Naive thymus-derived CD4-positive, alpha-beta T cell (primary cell): ENCODE measurements around the gene NABP1. TPM values are rescaled to one million over a fixed set of nuclear protein-coding genes. Genes with fewer than 3 reads are reported as not detected.

Experiments used
- ATAC-seq: fragments of 150-1000 bp; cut with Tn5 transposase; 2 replicates; pipeline ENCODE4 v1.10.0; 2021; ENCODE audit warnings: mild to moderate bottlenecking, moderate library complexity
- CTCF ChIA-PET: fragments of 350-600 bp; sonication (Branson Sonifier 250); formaldehyde crosslinking; loops from one replicate; lab custom pipeline; 2021; ENCODE audit warnings: antibody characterized with exemption; lab: Charles Lee
- POLR2A ChIA-PET: fragments of 350-600 bp; sonication (Branson Sonifier 250); formaldehyde crosslinking; loops from one replicate; lab custom pipeline; 2021; ENCODE audit warnings: antibody characterized with exemption, inconsistent platforms; lab: Charles Lee
- DNase-seq, 9 donors: peaks; one replicate each; pipeline versions ENCODE4 v3.0.0 to v3.0.0-alpha.2; 2020 to 2022; ENCODE audit warnings: mixed read lengths in 1 of 9
- H3K27ac ChIP-seq: one replicate; pipeline ENCODE4 v1.7.0; 2013; ENCODE audit warnings: mild to moderate bottlenecking, low read depth, low read length, moderate library complexity
- H3K27me3 ChIP-seq, 2 donors: one replicate each; pipeline ENCODE4 v1.7.0; 2013; ENCODE audit warnings: low read length in 2 of 2, mild to moderate bottlenecking in 2 of 2, moderate library complexity in 2 of 2; ENCODE audit not compliant: control insufficient read depth in 2 of 2, insufficient read depth in 2 of 2
- H3K36me3 ChIP-seq, 3 experiments: 1 replicate in 2 of 3; 2 replicates in 1 of 3; pipeline ENCODE4 v1.7.0; 2013; ENCODE audit warnings: low read length in 3 of 3, mild to moderate bottlenecking in 3 of 3, moderate library complexity in 1 of 3; ENCODE audit not compliant: insufficient read depth in 3 of 3, control insufficient read depth in 2 of 3
- H3K4me1 ChIP-seq, 2 donors: one replicate each; pipeline ENCODE4 v1.7.0; 2013; ENCODE audit warnings: low read length in 2 of 2, mild to moderate bottlenecking in 2 of 2, moderate library complexity in 1 of 2; ENCODE audit not compliant: control insufficient read depth in 2 of 2, insufficient read depth in 2 of 2
- H3K4me3 ChIP-seq: 2 replicates; pipeline ENCODE4 v1.7.0; 2013; ENCODE audit warnings: mild to moderate bottlenecking, low read length
- H3K9me3 ChIP-seq, 3 experiments: 1 replicate in 2 of 3; 2 replicates in 1 of 3; pipeline ENCODE4 v1.7.0; 2013; ENCODE audit warnings: low read length in 3 of 3; ENCODE audit not compliant: control insufficient read depth in 2 of 3
- H3K27ac Mint-ChIP-seq, 9 donors: one replicate each; pipeline ENCODE4 v1.8.0; 2020 to 2022; ENCODE audit warnings: mixed read lengths in 9 of 9, mild to moderate bottlenecking in 8 of 9, moderate library complexity in 5 of 9, inconsistent platforms in 2 of 9
- H3K27me3 Mint-ChIP-seq, 5 donors: one replicate each; pipeline ENCODE4 v1.8.0; 2021 to 2022; ENCODE audit warnings: mixed read lengths in 5 of 5, mild to moderate bottlenecking in 1 of 5
- H3K36me3 Mint-ChIP-seq, 5 donors: one replicate each; pipeline ENCODE4 v1.8.0; 2020 to 2022; ENCODE audit warnings: mixed read lengths in 5 of 5, mild to moderate bottlenecking in 3 of 5, inconsistent platforms in 1 of 5
- H3K4me1 Mint-ChIP-seq, 7 donors: one replicate each; pipeline ENCODE4 v1.8.0; 2020 to 2022; ENCODE audit warnings: mixed read lengths in 7 of 7, mild to moderate bottlenecking in 3 of 7, inconsistent platforms in 1 of 7
- H3K4me3 Mint-ChIP-seq, 10 donors: one replicate each; pipeline ENCODE4 v1.8.0; 2020 to 2022; ENCODE audit warnings: mild to moderate bottlenecking in 10 of 10, mixed read lengths in 10 of 10, moderate library complexity in 6 of 10, inconsistent platforms in 2 of 10
- H3K9me3 Mint-ChIP-seq, 11 donors: one replicate each; pipeline ENCODE4 v1.8.0; 2020 to 2022; ENCODE audit warnings: mixed read lengths in 11 of 11, mild to moderate bottlenecking in 4 of 11, inconsistent platforms in 1 of 11, moderate library complexity in 1 of 11
- intact Hi-C, 2 donors: fragments of 100-400 bp; cut with micrococcal nuclease; formaldehyde crosslinking; loops; one replicate each; pipeline ENCODE4 v1.15.1; 2023
- polyA plus RNA-seq, 2 donors: library from polyadenylated mRNA; unstranded; fragments of 300-500 nt; fragmentation: Illumina TruSeq; gene quantifications; one replicate each; pipeline ENCODE4 v1.2.3, GENCODE V29; 2021
- total RNA-seq, 6 experiments: library from RNA in 5 of 6; stranded (reverse) in 5 of 6; gene quantifications; 1 replicate in 5 of 6; 2 replicates in 1 of 6; pipeline ENCODE4 v1.2.3 and lab custom pipeline; 2021 to 2026

NABP1 gene
- total and polyA plus RNA-seq, 7 experiments from 2014 or later = 4.2 to 79.5 (median 48.6) TPM

DNA sequence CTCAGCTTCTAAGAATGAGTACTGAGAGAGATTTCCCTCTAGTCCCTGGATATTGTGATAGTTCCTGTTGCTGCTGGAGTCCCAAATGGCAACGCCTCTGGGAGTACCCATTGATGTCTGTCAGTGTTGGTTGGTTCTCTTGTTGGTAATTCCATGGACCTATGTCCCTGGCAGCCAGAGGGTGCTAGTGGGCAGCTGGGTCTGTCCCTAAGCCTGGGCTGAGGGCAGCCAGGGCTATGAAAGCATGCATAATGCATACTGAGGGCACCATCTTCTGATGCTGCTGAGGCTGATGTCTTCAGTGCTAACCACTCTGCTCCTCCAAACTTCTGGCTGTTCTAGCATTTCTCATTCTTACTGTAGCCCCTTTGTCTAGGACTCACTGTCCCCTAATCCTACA lies 35.9 kb downstream of the NABP1 start:
- POLR2A ChIA-PET = no interaction called here
- H3K36me3 ChIP-seq = no peaks in the 10 kb centered on the region
- no peaks in the 10 kb centered on the region for H3K4me1 ChIP-seq
- H3K9me3 ChIP-seq = no peaks in the 10 kb centered on the region
- Mint-ChIP-seq H3K27me3 (no peaks in the 10 kb centered on the region), H3K4me1 (no peaks in the 10 kb centered on the region), H3K27ac (no peak overlapping the region), H3K36me3 (peaks cover 0 to 17% (median 14%) of the 10 kb centered on the region in 5 donors), H3K9me3 (no peaks in the 10 kb centered on the region), H3K4me3 (no peak overlapping the region)
- CTCF ChIA-PET = no interaction called here
- H3K4me3 ChIP-seq = no peak overlapping the region
- ATAC-seq (no peak), DNase-seq (no peak)
- H3K27me3 ChIP-seq = no peaks in the 10 kb centered on the region
- intact Hi-C loops = no loop called here
- H3K27ac ChIP-seq = no peak overlapping the region

DNA sequence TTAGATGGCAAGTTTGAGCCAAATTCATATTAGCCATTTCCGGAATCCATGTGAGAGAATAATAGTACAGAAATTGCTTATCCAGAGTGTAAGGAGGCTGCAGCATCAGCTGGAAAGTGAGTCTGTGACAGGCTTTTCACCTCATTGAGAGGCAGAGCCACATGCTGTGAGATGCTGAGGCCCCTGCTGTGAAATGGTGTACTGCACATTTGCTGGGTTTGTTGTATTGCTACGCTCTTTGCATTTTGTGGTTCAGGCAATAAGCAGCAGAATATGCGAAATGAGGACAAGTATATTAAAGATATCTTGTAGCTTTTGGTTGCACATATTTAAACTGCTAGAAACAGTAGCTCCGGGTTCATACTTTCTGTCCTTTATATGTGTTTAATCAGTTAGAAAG lies 37.0 kb downstream of the NABP1 start:
- CTCF ChIA-PET = no interaction called here
- Mint-ChIP-seq H3K9me3 (no peaks in the 10 kb centered on the region), H3K27me3 (no peaks in the 10 kb centered on the region), H3K4me1 (no peaks in the 10 kb centered on the region), H3K4me3 (no peak overlapping the region), H3K36me3 (peaks cover 0 to 11% (median 5%) of the 10 kb centered on the region in 5 donors), H3K27ac (no peak overlapping the region)
- POLR2A ChIA-PET = no interaction called here
- H3K9me3 ChIP-seq = no peaks in the 10 kb centered on the region
- no peak overlapping the region for H3K27ac ChIP-seq
- DNase-seq (no peak), ATAC-seq (no peak)
- H3K36me3 ChIP-seq = no peaks in the 10 kb centered on the region
- H3K4me1 ChIP-seq = no peaks in the 10 kb centered on the region
- no peak overlapping the region for H3K4me3 ChIP-seq
- intact Hi-C loops = no loop called here
- H3K27me3 ChIP-seq = no peaks in the 10 kb centered on the region

DNA sequence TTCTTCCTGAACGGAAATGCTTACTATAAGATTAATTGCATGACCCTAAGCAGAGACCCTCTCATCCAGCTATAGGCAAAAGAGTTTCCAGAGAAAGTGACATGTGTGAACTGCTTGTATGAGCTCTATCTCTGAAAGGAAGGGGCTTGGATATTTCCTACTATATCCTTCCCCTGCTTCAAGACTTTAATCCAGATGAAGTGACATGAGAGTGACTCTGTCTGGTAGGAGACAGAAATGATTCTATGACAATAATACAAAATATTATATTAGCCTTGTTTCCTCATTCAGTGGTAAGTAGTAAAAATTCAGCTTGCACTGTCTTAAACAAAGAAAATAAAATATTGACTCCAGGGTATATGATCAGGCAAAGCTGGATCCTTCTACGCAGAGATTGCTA lies 37.5 kb downstream of the NABP1 start:
- Mint-ChIP-seq H3K4me3 (no peak overlapping the region), H3K9me3 (no peaks in the 10 kb centered on the region), H3K27ac (no peak overlapping the region), H3K4me1 (no peaks in the 10 kb centered on the region), H3K36me3 (peaks cover 0 to 7% (median 4%) of the 10 kb centered on the region in 5 donors), H3K27me3 (no peaks in the 10 kb centered on the region)
- Histone ChIP-seq H3K9me3 (no peaks in the 10 kb centered on the region), H3K4me1 (no peaks in the 10 kb centered on the region), H3K27me3 (no peaks in the 10 kb centered on the region), H3K27ac (no peak overlapping the region), H3K36me3 (no peaks in the 10 kb centered on the region), H3K4me3 (no peak overlapping the region)
- DNase-seq = no peak
- ChIA-PET CTCF (no interaction called here), POLR2A (no interaction called here)
- no peak for ATAC-seq
- intact Hi-C loops = no loop called here

DNA sequence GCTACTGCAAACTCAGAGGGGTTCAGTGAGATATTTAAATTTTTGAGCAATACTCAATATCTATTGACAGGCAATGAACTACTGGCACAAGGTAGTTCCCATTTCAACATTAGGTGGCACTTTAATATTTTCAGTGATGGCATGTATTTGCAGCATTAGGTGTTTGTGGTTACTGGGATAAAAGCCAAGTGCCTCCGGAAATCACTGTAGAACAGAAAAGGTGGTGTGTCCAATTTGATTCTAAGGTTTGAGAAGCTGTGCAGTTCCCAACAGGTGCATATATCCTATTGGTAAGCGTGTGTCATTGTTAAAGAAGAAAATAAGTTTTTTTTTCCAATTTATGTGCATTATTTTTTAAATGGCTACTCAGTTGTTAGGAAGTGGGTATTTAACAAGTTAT lies 41.3 kb downstream of the NABP1 start:
- H3K4me1 Mint-ChIP-seq = no peaks in the 10 kb centered on the region
- CTCF ChIA-PET = interaction anchor here (0.6 kb wide), 1 partner anchor 22 kb away, joined by 6 read pairs; no protein-coding TSS in a partner anchor
- no peaks in the 10 kb centered on the region for H3K9me3 Mint-ChIP-seq
- H3K4me3 ChIP-seq = no peak overlapping the region
- H3K27ac ChIP-seq = no peak overlapping the region
- POLR2A ChIA-PET = no interaction called here
- peaks cover 0 to 6% (median 0%) of the 10 kb centered on the region in 5 donors for H3K36me3 Mint-ChIP-seq
- intact Hi-C loops = no loop called here
- no peak overlapping the region for H3K27ac Mint-ChIP-seq
- no peak for DNase-seq
- ATAC-seq = no peak
- no peaks in the 10 kb centered on the region for H3K9me3 ChIP-seq
- H3K36me3 ChIP-seq = no peaks in the 10 kb centered on the region
- H3K4me1 ChIP-seq = no peaks in the 10 kb centered on the region
- H3K27me3 Mint-ChIP-seq = peaks cover 0 to 5% (median 0%) of the 10 kb centered on the region in 5 donors
- no peaks in the 10 kb centered on the region for H3K27me3 ChIP-seq
- H3K4me3 Mint-ChIP-seq = no peak overlapping the region

DNA sequence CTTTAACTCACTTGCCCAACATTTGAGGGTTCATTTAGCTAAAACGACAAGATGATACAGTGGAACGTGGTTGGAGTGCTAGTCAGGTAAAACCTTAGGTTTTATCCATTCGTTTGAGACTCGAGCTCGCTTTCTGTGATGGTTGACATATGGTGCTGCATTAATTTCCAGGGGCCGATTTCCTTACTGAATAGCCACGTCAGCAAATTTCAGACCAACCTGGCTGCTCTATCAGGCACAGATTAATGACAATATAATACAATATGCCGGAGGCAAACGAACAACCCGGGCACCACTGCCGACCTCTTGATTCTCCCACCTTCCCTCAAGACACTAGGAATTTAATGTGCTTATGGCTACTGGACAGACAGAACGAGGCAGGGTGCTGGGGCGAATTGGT lies 42.0 kb downstream of the NABP1 start:
- Histone ChIP-seq H3K4me3 (no peak overlapping the region), H3K9me3 (no peaks in the 10 kb centered on the region), H3K27ac (no peak overlapping the region), H3K36me3 (no peaks in the 10 kb centered on the region), H3K4me1 (no peaks in the 10 kb centered on the region), H3K27me3 (no peaks in the 10 kb centered on the region)
- ChIA-PET CTCF (no interaction called here), POLR2A (no interaction called here)
- Mint-ChIP-seq H3K27me3 (peaks cover 0 to 5% (median 0%) of the 10 kb centered on the region in 5 donors), H3K4me3 (no peak overlapping the region), H3K36me3 (peaks cover 0 to 6% (median 0%) of the 10 kb centered on the region in 5 donors), H3K4me1 (no peaks in the 10 kb centered on the region), H3K9me3 (no peaks in the 10 kb centered on the region), H3K27ac (peak overlapping the region in 1 of 9 donors; percentile 7)
- DNase-seq (no peak), ATAC-seq (no peak)
- intact Hi-C loops = no loop called here

DNA sequence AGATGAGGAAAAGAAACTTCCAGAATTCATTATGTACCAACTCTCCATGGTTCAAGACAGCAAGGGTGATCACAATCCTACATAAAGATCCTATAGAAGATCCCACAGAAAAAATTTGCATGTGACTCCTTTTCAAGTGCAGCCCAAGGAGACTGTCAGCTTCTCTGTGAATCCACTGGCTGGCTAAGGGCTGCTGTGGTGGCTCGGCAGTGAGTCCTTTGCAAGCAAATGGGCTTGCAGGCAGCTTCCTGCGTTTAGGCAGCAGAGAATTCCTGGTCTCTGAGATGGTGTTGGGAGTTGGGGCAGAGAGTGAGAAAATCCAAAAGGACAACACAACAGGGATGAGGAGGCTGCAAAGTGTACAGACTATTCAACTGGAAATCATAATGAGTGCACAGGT lies 43.4 kb downstream of the NABP1 start:
- Mint-ChIP-seq H3K4me3 (no peak overlapping the region), H3K9me3 (no peaks in the 10 kb centered on the region), H3K27me3 (peaks cover 0 to 13% (median 4%) of the 10 kb centered on the region in 5 donors), H3K36me3 (peaks cover 0 to 3% (median 0%) of the 10 kb centered on the region in 5 donors), H3K4me1 (no peaks in the 10 kb centered on the region), H3K27ac (peak overlapping the region in 1 of 9 donors; percentile 23)
- Histone ChIP-seq H3K36me3 (no peaks in the 10 kb centered on the region), H3K27me3 (no peaks in the 10 kb centered on the region), H3K4me1 (no peaks in the 10 kb centered on the region), H3K27ac (no peak overlapping the region), H3K4me3 (no peak overlapping the region), H3K9me3 (no peaks in the 10 kb centered on the region)
- ATAC-seq (no peak), DNase-seq (no peak)
- ChIA-PET CTCF (no interaction called here), POLR2A (interaction anchor here (0.6 kb wide), 1 partner anchor 30 kb away, joined by 3 read pairs; no protein-coding TSS in a partner anchor)
- intact Hi-C loops = no loop called here

DNA sequence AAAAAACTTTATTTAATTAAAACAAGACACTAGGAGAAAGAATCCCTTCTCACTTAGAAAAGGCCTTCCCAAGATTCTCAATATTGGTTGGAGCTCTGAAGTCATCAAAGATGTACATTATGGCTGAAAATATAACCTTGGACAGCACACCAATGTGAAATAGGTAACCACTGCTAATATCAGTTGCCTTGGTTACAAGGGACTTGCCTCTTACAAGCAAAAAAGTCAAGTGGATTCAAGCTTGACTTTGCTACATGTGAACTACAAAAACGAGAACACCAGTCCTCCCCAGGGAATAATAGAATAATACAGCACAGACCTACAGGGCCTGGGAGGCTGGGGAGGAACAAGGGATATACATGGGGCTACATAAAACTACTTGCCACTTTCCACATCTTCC lies 46.1 kb downstream of the NABP1 start:
- intact Hi-C loops = no loop called here
- Mint-ChIP-seq H3K27ac (no peak overlapping the region), H3K4me3 (no peak overlapping the region), H3K4me1 (no peaks in the 10 kb centered on the region), H3K36me3 (no peaks in the 10 kb centered on the region), H3K9me3 (no peaks in the 10 kb centered on the region), H3K27me3 (peaks cover 0 to 30% (median 4%) of the 10 kb centered on the region in 5 donors)
- ChIA-PET POLR2A (no interaction called here), CTCF (interaction anchor here (0.6 kb wide), 1 partner anchor 106 kb away, joined by 3 read pairs; no protein-coding TSS in a partner anchor)
- Histone ChIP-seq H3K36me3 (no peaks in the 10 kb centered on the region), H3K27me3 (no peaks in the 10 kb centered on the region), H3K9me3 (no peaks in the 10 kb centered on the region), H3K27ac (no peak overlapping the region), H3K4me1 (no peaks in the 10 kb centered on the region), H3K4me3 (no peak overlapping the region)
- DNase-seq (no peak), ATAC-seq (no peak)
